ENCODE results near the gene MED19.

The MED19 gene, protein sequence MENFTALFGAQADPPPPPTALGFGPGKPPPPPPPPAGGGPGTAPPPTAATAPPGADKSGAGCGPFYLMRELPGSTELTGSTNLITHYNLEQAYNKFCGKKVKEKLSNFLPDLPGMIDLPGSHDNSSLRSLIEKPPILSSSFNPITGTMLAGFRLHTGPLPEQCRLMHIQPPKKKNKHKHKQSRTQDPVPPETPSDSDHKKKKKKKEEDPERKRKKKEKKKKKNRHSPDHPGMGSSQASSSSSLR

DNA sequence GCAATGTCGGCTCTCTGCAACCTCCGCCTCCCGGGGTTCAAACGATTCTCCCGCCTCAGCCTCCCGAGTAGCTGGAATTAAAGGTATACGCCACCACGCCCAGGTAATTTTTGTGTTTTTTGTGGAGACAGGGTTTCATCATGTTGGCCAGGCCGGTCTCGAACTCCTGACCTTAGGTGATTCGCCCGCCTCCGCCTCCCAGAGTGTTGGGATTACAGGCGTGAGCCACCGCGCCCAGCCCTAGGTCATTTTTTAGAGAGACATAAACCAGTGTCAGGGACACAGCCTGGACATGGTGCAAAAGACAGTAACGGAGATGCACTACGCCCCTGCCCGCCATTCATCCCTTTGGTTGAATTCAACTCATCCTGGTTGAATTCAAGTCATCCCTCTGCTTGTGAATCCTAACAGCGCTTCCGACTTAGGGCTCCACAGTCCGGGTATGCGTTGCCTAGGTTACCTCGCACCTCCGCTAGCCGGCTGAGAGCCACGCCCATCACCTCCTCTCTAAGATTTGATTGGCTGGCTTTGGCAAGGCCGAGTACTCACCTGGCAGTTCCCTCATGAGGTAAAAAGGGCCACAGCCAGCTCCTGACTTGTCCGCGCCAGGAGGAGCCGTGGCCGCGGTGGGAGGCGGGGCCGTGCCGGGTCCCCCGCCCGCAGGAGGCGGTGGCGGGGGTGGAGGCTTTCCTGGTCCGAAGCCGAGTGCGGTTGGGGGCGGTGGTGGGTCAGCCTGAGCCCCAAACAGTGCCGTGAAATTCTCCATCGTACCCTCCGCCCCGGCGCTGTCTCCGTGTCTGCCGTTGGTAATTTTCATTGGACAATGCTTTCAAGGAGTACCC lies at the start of gene MED19:
MED19 (minus strand) TSS at position 802 of the 842 bp plus-strand sequence; CDS start at position 766, 36 bp downstream.
- no peaks in the 10 kb centered on the region for H3K9me3 Mint-ChIP-seq
- no peaks in the 10 kb centered on the region for H3K27me3 Mint-ChIP-seq
- peaks cover 11% of the 10 kb centered on the region for H3K36me3 Mint-ChIP-seq (ENCODE audit: low read depth)
- ATAC-seq: peak; percentile 51
- peak within 1 kb of the TSS; percentile 96 for H3K27ac Mint-ChIP-seq
- DNase-seq: peak; percentile 73
- H3K4me3 Mint-ChIP-seq: peak within 1 kb of the TSS; percentile 99
- H3K4me1 Mint-ChIP-seq: peaks cover 45% of the 10 kb centered on the region

DNA sequence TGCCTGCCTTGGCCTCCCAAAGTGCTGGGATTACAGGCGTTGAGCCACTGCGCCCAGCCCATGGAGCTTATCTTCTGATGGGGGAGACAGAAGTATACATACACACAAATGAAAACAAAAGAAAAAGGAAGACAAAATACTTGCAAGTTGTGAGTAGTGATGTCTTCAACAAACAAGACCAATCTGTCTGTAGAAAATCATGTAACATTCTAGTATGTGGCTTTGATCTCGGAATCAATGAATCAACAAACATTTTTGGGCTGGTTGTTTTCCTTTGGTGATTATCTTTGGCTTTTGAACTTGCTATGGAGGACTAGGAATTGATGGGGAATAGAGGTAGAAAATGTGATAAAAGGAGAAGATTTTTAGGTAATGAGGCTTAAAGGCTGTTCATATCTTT lies 46.2 kb upstream of the MED19 start:
- H3K36me3 Mint-ChIP-seq (ENCODE audit: low read depth): peaks cover 6% of the 10 kb centered on the region
- DNase-seq: no peak
- no peak overlapping the region for H3K4me3 Mint-ChIP-seq
- no peaks in the 10 kb centered on the region for H3K27me3 Mint-ChIP-seq
- no peak overlapping the region for H3K27ac Mint-ChIP-seq
- H3K4me1 Mint-ChIP-seq: peaks cover 19% of the 10 kb centered on the region
- H3K9me3 Mint-ChIP-seq: no peaks in the 10 kb centered on the region
- no peak for ATAC-seq

DNA sequence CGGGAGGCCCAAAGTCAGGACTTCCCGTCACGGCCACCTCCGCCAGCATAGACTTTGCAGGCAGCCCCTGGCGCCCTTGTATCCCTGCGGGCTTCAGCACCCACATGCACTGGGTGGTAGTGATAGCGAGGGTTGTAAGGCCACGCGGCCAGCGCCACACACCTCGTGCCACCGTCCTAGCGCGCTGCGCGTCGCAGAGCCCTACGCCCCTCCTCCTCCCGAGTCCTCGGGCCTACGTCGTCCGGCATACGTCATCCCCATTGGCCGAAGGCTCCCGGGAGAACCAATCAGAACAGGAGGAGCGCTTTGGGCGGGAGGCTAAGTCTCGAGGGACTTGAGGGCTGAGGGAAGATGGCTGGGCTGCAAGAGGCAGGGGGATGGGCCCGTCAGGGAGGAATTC lies 40.9 kb upstream of the MED19 start:
- ATAC-seq: no peak
- H3K27ac Mint-ChIP-seq: no peak overlapping the region

DNA sequence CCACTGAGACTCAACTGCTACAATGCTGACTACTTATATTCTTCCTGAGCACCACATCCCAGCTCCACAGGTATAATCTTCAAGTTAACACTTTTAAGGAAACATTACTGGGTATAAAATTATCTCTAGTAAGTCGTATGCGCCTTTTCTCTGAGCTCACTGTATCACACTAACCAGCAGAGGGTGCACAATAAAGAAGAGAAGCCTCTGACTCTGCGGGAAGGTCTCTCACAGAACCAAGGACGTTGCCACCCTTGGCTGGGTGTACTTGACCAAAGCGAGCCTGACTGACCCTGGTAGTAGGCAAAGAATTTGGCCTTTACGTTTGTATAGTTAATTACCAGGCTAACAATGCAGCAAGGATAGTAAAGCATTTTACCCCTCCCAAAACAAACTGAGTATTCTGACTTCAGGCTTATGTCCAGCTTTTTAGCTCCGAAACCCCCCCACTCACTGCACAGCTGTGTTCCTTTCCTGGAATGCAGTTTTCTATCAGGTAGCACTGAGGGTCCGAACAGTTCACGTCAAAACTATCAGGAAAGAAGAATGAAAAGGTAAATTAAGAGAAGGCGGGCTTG lies 39.8 kb upstream of the MED19 start, which contains the start of gene BTBD18:
BTBD18 (minus strand) TSS at position 144 of the 578 bp plus-strand sequence. CDS start 631 bp downstream, outside the sequence.
- ATAC-seq: peak; percentile 47
- H3K4me1 Mint-ChIP-seq: peaks cover 7% of the 10 kb centered on the region
- H3K27ac Mint-ChIP-seq: no peak within 1 kb of the TSS

More for the DNA sequence above, 40.9 kb upstream of the MED19 start:
- Mint-ChIP-seq H3K4me1 (peaks cover 1% of the 10 kb centered on the region), H3K9me3 (no peaks in the 10 kb centered on the region), H3K4me3 (no peak overlapping the region), H3K36me3 (ENCODE audit: low read depth) (peaks cover 7% of the 10 kb centered on the region), H3K27me3 (no peaks in the 10 kb centered on the region)
- DNase-seq: no peak

DNA sequence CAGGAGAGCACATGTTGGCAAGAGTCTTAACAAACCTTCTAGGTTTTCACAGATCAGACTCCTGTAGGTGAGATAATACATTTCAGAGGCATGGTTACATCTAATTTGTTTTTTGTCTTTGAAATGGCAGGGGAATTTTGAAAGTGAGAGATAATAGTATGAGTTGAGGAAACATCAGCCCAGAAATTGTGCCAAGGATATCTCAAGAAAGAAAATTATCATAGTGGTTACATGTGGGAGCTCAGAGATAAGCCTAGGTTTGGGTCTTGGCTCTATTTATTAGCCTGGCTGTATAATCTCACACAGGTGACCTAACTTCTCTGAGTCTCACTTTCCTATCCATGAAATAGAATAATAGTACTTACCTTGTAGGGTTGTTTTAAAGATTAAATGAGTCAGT lies 39.2 kb upstream of the MED19 start:
- ATAC-seq: no peak
- no peak overlapping the region for H3K4me3 Mint-ChIP-seq
- H3K4me1 Mint-ChIP-seq: peaks cover 12% of the 10 kb centered on the region
- no peak overlapping the region for H3K27ac Mint-ChIP-seq
- no peak for DNase-seq
- no peaks in the 10 kb centered on the region for H3K9me3 Mint-ChIP-seq
- H3K36me3 Mint-ChIP-seq (ENCODE audit: low read depth): peaks cover 16% of the 10 kb centered on the region
- H3K27me3 Mint-ChIP-seq: no peaks in the 10 kb centered on the region

More for the DNA sequence above, 39.8 kb upstream of the MED19 start, which contains the start of gene BTBD18:
- no peaks in the 10 kb centered on the region for H3K27me3 Mint-ChIP-seq
- DNase-seq: no peak
- H3K4me3 Mint-ChIP-seq: no peak within 1 kb of the TSS
- peaks cover 13% of the 10 kb centered on the region for H3K36me3 Mint-ChIP-seq (ENCODE audit: low read depth)
- H3K9me3 Mint-ChIP-seq: no peaks in the 10 kb centered on the region

DNA sequence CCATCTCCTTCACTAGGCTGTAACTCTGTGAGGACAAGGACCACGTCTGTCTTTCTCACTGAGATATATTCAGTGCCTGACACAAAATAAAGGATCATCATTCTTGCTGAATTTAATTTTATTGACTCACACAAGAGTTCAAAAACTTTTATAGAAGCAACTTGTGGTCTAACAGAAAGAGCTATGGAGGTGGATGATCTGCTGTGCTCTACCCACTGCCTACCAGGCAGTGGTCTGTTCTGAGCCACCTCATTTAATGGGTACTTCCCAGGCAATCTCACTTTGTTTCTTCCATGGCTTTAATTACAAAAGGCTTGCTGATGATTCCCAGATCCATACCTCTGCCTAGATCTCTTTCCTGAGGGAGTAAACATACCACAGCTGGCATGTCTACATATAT lies 34.9 kb upstream of the MED19 start:
- Mint-ChIP-seq H3K36me3 (ENCODE audit: low read depth) (peaks cover 48% of the 10 kb centered on the region), H3K4me1 (peaks cover 49% of the 10 kb centered on the region), H3K9me3 (no peaks in the 10 kb centered on the region), H3K27ac (peak overlapping the region; percentile 79), H3K4me3 (no peak overlapping the region), H3K27me3 (no peaks in the 10 kb centered on the region)
- DNase-seq (no peak), ATAC-seq (no peak)

DNA sequence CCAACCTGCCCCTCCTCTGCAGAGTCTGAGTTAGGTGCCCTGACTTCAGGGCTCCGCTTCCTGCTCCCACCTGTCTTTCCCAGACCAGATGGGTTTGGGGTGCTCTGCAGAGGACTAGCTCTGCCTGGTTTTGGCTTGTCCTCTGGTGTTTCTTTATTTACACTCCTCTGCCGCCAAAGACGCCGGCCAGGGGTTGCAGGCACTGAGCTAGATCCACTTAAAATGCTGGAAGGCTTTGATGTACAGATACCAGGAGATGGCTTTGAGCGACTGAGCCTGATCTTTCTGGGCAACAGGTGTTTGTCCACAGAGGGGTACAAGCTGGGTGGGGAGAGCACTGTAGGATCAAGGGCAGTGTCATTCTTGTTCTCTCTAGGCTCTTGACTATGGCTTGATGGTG lies 33.2 kb upstream of the MED19 start:
- Mint-ChIP-seq H3K36me3 (ENCODE audit: low read depth) (peaks cover 52% of the 10 kb centered on the region), H3K4me1 (peaks cover 57% of the 10 kb centered on the region), H3K27ac (peak overlapping the region; percentile 83), H3K4me3 (no peak overlapping the region), H3K9me3 (no peaks in the 10 kb centered on the region), H3K27me3 (no peaks in the 10 kb centered on the region)
- DNase-seq (no peak), ATAC-seq (no peak)

DNA sequence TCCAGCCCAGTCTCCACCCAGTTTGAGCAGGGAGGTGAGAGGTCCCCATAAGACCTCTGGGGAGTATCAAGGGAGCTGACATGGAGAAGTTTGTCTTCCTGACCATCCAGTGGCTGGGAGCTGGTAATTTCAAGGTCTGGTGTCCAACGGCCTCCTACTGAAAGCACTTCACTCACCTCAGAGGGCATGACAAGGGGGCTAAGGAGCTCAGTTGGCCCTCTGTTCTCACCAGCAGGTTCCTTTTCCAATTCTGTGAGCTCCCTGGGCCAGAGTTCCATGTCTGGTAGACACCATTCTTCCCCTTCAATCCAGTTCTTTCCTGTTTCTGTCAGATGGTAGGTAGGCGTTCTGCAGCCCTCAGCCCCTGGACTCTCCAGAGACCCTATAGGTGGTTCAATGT lies 32.3 kb upstream of the MED19 start:
- Mint-ChIP-seq H3K4me1 (peaks cover 60% of the 10 kb centered on the region), H3K27me3 (no peaks in the 10 kb centered on the region), H3K4me3 (no peak overlapping the region), H3K36me3 (ENCODE audit: low read depth) (peaks cover 58% of the 10 kb centered on the region), H3K9me3 (no peaks in the 10 kb centered on the region), H3K27ac (peak overlapping the region; percentile 83)
- ATAC-seq (no peak), DNase-seq (no peak)

DNA sequence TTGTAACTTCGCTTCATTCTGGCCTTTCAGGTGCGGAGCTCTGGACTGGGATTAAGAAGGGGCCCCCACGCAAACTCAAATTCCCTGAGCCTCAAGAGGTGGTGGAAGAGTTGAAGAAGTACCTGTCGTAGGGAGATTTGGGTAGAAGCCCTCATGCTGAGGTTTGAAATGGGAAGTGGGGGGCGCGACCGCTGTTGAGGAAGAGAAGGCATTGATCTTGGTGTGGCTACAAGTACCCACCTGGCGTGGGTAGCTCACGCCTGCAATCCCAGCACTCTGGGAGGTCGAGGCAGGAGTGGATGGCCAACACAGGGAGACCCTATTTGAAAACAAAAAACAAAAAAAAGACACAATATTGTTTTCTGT lies 30.1 kb upstream of the MED19 start:
- Mint-ChIP-seq H3K4me1 (peaks cover 56% of the 10 kb centered on the region), H3K27me3 (no peaks in the 10 kb centered on the region), H3K9me3 (no peaks in the 10 kb centered on the region), H3K27ac (peak overlapping the region; percentile 98), H3K36me3 (ENCODE audit: low read depth) (peaks cover 56% of the 10 kb centered on the region), H3K4me3 (peak overlapping the region; percentile 98)
- DNase-seq (no peak), ATAC-seq (no peak)

DNA sequence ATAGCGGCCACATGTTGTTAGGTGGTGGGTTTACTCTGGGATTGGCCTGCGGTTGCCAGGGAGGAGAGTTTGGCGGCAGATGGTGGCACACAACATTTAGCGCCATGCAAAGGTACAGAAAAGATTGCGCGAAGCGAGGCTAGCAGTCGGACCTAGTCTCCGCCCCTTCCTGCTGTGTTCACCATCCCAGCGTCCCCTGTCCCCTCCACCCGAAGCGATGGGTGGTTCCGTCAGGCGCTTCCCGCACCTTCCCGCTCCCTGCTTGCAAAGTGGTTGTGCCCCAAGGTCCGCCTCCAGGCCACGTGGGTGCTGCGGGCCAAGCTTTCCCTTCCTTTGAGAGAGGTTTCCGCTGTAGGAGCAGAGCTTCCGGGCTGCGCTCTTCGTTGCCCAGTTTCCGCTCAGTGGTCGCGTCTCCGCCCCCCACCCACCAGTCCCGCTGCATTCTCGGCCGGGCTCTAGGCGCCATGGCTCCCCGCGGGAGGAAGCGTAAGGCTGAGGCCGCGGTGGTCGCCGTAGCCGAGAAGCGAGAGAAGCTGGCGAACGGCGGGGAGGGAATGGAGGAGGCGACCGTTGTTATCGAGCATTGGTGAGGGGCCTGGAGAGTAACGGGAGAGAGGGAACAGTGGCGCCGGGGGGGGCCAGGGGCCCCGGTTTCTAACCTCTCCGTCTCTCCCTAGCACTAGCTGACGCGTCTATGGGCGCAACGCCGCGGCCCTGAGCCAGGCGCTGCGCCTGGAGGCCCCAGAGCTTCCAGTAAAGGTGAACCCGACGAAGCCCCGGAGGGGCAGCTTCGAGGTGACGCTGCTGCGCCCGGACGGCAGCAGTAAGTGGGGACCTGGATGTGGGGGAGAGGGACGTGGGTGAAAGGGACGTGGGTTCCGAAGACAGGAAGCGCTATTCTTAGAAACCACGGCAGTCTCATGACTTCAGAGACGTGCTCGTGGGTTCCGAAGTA lies 29.4 kb upstream of the MED19 start, which contains the start of gene SELENOH:
SELENOH (plus strand) TSS at position 360 of the 955 bp plus-strand sequence; CDS start at position 465, 105 bp downstream.
- Mint-ChIP-seq H3K9me3 (no peaks in the 10 kb centered on the region), H3K4me3 (peak within 1 kb of the TSS; percentile 98), H3K27ac (peak within 1 kb of the TSS; percentile 98), H3K27me3 (no peaks in the 10 kb centered on the region), H3K4me1 (peaks cover 50% of the 10 kb centered on the region), H3K36me3 (ENCODE audit: low read depth) (peaks cover 51% of the 10 kb centered on the region)
- peak; percentile 95 for DNase-seq
- ATAC-seq: peak; percentile 95

DNA sequence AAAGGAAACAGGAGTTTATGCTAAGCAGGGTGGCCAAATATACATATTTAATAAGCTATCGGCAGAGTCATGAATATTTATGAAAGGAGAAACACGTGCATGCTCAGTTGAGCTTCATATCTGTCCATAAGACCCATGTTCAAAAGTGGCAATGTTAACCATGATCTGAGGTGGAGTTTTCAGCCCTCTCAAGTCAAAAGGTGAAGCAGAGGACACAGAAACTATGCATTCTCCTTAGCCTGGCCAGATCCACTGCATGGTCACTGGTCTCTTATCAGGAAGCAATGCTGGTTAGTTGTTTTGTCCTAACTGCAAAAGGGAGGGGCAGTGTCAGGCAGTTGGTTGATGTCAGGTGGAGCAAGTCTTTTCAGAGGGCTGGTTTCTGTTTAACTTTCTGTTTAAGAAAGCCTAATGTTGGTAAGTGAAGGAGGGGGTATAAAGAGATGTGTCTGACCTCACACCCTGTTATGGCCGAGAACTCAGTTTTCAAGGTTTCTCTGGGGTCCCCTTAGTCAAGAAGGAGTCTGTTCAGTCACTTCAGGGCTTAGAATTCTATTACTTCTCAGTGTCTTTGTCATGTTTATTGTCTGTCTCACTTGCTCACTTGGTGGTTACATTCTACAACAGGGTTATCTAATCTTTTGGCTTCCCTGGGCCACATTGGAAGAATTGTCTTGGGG lies 23.7 kb upstream of the MED19 start:
- Mint-ChIP-seq H3K27ac (no peak overlapping the region), H3K36me3 (ENCODE audit: low read depth) (peaks cover 26% of the 10 kb centered on the region), H3K4me3 (no peak overlapping the region), H3K4me1 (peaks cover 7% of the 10 kb centered on the region), H3K27me3 (no peaks in the 10 kb centered on the region), H3K9me3 (no peaks in the 10 kb centered on the region)
- no peak for DNase-seq
- no peak for ATAC-seq

DNA sequence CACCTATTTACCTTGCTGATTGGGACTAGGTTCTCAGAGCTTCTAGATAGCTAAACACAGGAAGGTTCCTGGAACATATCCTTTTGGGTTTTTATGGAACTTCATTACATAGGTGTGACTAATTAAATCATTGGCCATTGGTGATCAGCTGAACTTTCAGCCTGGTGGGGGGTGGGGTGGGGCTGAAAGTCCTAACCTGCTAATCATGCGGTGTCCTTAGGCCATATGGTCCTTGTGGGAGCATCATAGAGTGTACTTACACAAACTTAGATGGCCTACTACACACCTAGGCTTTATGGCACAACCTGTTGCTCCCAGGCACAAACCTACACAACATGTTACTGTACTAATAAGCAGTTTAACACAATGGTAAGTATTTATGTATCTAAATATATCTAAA lies 20.6 kb upstream of the MED19 start:
- H3K9me3 Mint-ChIP-seq: no peaks in the 10 kb centered on the region
- peaks cover 8% of the 10 kb centered on the region for H3K4me1 Mint-ChIP-seq
- H3K4me3 Mint-ChIP-seq: no peak overlapping the region
- ATAC-seq: no peak
- H3K36me3 Mint-ChIP-seq (ENCODE audit: low read depth): peaks cover 22% of the 10 kb centered on the region
- H3K27me3 Mint-ChIP-seq: no peaks in the 10 kb centered on the region
- no peak for DNase-seq
- no peak overlapping the region for H3K27ac Mint-ChIP-seq

DNA sequence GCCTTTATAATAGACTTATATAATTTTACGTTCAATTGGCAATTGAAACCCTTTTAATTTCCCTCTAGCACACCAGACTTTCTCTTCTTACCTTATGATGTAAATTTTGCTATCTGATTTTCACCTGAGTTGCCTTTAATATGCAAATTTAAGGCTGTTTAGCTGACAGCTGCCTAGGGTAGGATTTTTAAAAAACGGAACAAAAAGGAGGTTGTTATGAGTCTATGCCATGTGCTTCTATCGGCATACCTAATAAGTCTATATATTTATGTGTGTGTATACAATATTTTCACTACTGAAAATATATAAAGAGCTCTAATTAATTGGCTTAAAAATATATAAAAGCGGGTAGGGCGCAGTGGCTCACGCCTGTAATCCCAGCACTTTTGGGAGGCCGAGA lies 17.5 kb upstream of the MED19 start:
- no peak for ATAC-seq
- peaks cover 18% of the 10 kb centered on the region for H3K36me3 Mint-ChIP-seq (ENCODE audit: low read depth)
- H3K27me3 Mint-ChIP-seq: no peaks in the 10 kb centered on the region
- no peak overlapping the region for H3K27ac Mint-ChIP-seq
- no peak for DNase-seq
- no peaks in the 10 kb centered on the region for H3K9me3 Mint-ChIP-seq
- H3K4me1 Mint-ChIP-seq: peaks cover 8% of the 10 kb centered on the region
- no peak overlapping the region for H3K4me3 Mint-ChIP-seq
